ENCODE data around the gene HECTD4. TPM values are rescaled to one million over a fixed set of nuclear protein-coding genes. Genes with fewer than 3 reads are reported as not detected.

HECTD4 gene
- total RNA-seq, 1 experiment from 2014 or later: 30.0 TPM

DNA sequence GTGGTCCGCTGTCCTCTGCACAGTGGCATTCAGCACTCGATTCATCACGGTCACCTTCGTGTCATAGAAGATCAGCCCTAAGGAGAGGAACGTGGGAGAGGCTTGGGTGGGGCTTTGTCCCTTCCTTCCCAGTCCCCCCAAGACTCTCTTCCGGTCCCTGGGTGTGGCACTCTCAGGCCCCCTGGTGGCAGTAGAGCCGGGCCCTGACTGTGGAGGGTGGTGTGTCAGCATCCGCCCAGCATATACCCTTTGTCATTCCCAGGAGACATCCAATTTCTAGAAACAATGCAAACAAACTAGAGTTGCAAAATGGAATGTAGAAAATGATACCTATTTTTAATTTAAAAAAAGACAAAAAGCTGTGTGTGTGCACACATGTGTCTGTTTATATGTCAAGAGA is 211.9 kb downstream of the HECTD4 start:
- no peak overlapping the region for H4K5ac ChIP-seq (ENCODE audit: insufficient read length, low read depth, low read length)
- Mint-ChIP-seq H3K9me3 (no peaks in the 10 kb centered on the region), H3K36me3 (ENCODE audit: insufficient read depth in 1 of 3, low read depth in 3 of 3) (peaks cover 12 to 34% (median 19%) of the 10 kb centered on the region in 3 experiments), H3K27ac (peak overlapping the region; percentile 16 to 89 (median 44); a peak in 4 of 7 replicates), H3K27me3 (ENCODE audit: low read depth) (peaks cover 1% of the 10 kb centered on the region), H3K4me1 (0 out of 4 replicates have a peak, but pooled peaks cover 0 to 2% of the 10 kb centered on the region in 2 experiments), H3K4me3 (no peak overlapping the region)
- H4K91ac ChIP-seq (ENCODE audit: insufficient read length, low read depth, low read length): no peak overlapping the region
- H4K20me1 ChIP-seq (ENCODE audit: control insufficient read depth, insufficient read depth, insufficient read length): peaks cover 4% of the 10 kb centered on the region
- H2AFZ ChIP-seq (ENCODE audit: low read length): no peak overlapping the region
- TF ChIP-seq, protein P1, sequence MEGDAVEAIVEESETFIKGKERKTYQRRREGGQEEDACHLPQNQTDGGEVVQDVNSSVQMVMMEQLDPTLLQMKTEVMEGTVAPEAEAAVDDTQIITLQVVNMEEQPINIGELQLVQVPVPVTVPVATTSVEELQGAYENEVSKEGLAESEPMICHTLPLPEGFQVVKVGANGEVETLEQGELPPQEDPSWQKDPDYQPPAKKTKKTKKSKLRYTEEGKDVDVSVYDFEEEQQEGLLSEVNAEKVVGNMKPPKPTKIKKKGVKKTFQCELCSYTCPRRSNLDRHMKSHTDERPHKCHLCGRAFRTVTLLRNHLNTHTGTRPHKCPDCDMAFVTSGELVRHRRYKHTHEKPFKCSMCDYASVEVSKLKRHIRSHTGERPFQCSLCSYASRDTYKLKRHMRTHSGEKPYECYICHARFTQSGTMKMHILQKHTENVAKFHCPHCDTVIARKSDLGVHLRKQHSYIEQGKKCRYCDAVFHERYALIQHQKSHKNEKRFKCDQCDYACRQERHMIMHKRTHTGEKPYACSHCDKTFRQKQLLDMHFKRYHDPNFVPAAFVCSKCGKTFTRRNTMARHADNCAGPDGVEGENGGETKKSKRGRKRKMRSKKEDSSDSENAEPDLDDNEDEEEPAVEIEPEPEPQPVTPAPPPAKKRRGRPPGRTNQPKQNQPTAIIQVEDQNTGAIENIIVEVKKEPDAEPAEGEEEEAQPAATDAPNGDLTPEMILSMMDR (conservative IDR thresholded peaks at IDR 0.05): peak; percentile 58
- no peak overlapping the region for H2BK120ac ChIP-seq (ENCODE audit: low read depth, low read length, poor library complexity, severe bottlenecking)
- no peak overlapping the region for H3K4me2 ChIP-seq (ENCODE audit: insufficient read depth, insufficient read length, low read length)
- no peak overlapping the region for H3K23ac ChIP-seq (ENCODE audit: insufficient read length, low read depth, low read length)
- no peak overlapping the region for H2AK5ac ChIP-seq (ENCODE audit: insufficient read length, low read length)
- no peak overlapping the region for H3T11ph ChIP-seq (ENCODE audit: low read length)
- no peak overlapping the region for H2BK12ac ChIP-seq (ENCODE audit: insufficient read length, low read depth, low read length)
- no peaks in the 10 kb centered on the region for H3K79me2 ChIP-seq (ENCODE audit: insufficient read depth, low read length)
- no peaks in the 10 kb centered on the region for H3K79me1 ChIP-seq (ENCODE audit: insufficient read depth, low read depth, low read length, poor library complexity, severe bottlenecking)
- no peaks in the 10 kb centered on the region for H3K9me3 ChIP-seq (ENCODE audit: control insufficient read depth, low read depth, low read length)
- no peak overlapping the region for H2BK5ac ChIP-seq (ENCODE audit: insufficient read length, low read length)
- no peak for DNase-seq
- H3K56ac ChIP-seq (ENCODE audit: insufficient read length, low read depth, low read length): no peak overlapping the region
- H4K8ac ChIP-seq (replicated peaks; ENCODE audit: insufficient read length, low read depth, low read length): no peak overlapping the region
- H3K18ac ChIP-seq (ENCODE audit: insufficient read length, low read depth, low read length): no peak overlapping the region
- H3K9ac ChIP-seq (ENCODE audit: extremely low read depth, insufficient read length, low read length): no peak overlapping the region
- H3K4me1 ChIP-seq (ENCODE audit: insufficient read depth, low read length): no peaks in the 10 kb centered on the region
- WGBS (ENCODE audit: extremely low coverage, insufficient read length, low lambda C conversion rate): no CpG with 5 or more reads among the region's 8 CpGs
- no peak overlapping the region for H2BK15ac ChIP-seq (ENCODE audit: low read depth, low read length)
- H3K14ac ChIP-seq (ENCODE audit: insufficient read depth, low read length): no peak overlapping the region
- no peak overlapping the region for H3K4ac ChIP-seq (ENCODE audit: low read depth, low read length)
- no peaks in the 10 kb centered on the region for H3K23me2 ChIP-seq (ENCODE audit: insufficient read length, low read depth, low read length, poor library complexity, severe bottlenecking)
- H3K27ac ChIP-seq (ENCODE audit: insufficient read length, low read depth, low read length): no peak overlapping the region
- H2BK20ac ChIP-seq (ENCODE audit: low read depth, low read length, poor library complexity, severe bottlenecking): no peak overlapping the region
- no peaks in the 10 kb centered on the region for H3K27me3 ChIP-seq (ENCODE audit: insufficient read depth, low read length)

Data from H9 (cell line).